Measurements from ENCODE around the gene ACOX1. TPM values are rescaled to one million over a fixed set of nuclear protein-coding genes. Genes with fewer than 3 reads are reported as not detected.
A peak's percentile ranks its signal among the peaks of the same experiment; 100 is the strongest.

The ACOX1 gene
- total and polyA plus RNA-seq, 2 of the 13 experiments (the other 11 are each of a cell fraction or from before 2014, with no cell fraction given), result 86.4 to 120 TPM

GRCh38 chr17:75978938-75979704 lies at the start of gene ACOX1, which contains the start of gene TEN1 (continued):
- TF ChIP-seq PRMT3 (CRISPR knock-in tag; IDR thresholded peaks at IDR 0.05; ENCODE audit: borderline replicate concordance, low read depth) (no peak), MEIS2 (CRISPR knock-in tag; IDR thresholded peaks at IDR 0.05) (peak; percentile 89), ZSCAN29 (CRISPR knock-in tag; conservative IDR thresholded peaks at IDR 0.05) (peak; percentile 87), ZNF33A (CRISPR knock-in tag; IDR thresholded peaks at IDR 0.05; ENCODE audit: borderline replicate concordance) (peak; percentile 96; the same call in 1 of the 2 replicates), BCLAF1 (IDR thresholded peaks at IDR 0.05) (no peak), NKX3-1 (CRISPR knock-in tag; IDR thresholded peaks at IDR 0.05) (peak; percentile 67; the same call in 1 of the 2 replicates), RFXANK (CRISPR knock-in tag; IDR thresholded peaks at IDR 0.05) (peak; percentile 88), AGO1 (IDR thresholded peaks at IDR 0.05; ENCODE audit: low read depth, low read length, poor library complexity, severe bottlenecking) (peak; percentile 80), RARG (CRISPR knock-in tag; IDR thresholded peaks at IDR 0.05; ENCODE audit: low read depth) (no peak; the same call in 1 of the 2 replicates), GPBP1L1 (CRISPR knock-in tag; IDR thresholded peaks at IDR 0.05) (no peak), NFYB (CRISPR knock-in tag; IDR thresholded peaks at IDR 0.05) (peak; percentile 79), AGO2 (optimal IDR thresholded peaks at IDR 0.05; ENCODE audit: low read depth, low read length) (peak; percentile 83), ZNF468 (CRISPR knock-in tag; IDR thresholded peaks at IDR 0.05) (no peak), ZNF570 (CRISPR knock-in tag; IDR thresholded peaks at IDR 0.05; ENCODE audit: borderline replicate concordance) (no peak; the same call in 1 of the 2 replicates), PHF8 (CRISPR knock-in tag; IDR thresholded peaks at IDR 0.05) (peak; percentile 82), TGIF2 (CRISPR knock-in tag; IDR thresholded peaks at IDR 0.05) (peak; percentile 64), ZBTB38 (CRISPR knock-in tag; IDR thresholded peaks at IDR 0.05) (no peak; the same call in 1 of the 2 replicates), HMGA1 (CRISPR knock-in tag; conservative IDR thresholded peaks at IDR 0.05) (no peak), ZNF577 (CRISPR knock-in tag; IDR thresholded peaks at IDR 0.05; ENCODE audit: borderline replicate concordance, low read depth) (no peak), GATA4 (IDR thresholded peaks at IDR 0.05; ENCODE audit: borderline replicate concordance, low read depth) (peak; percentile 55), ZNF782 (CRISPR knock-in tag; IDR thresholded peaks at IDR 0.05; ENCODE audit: borderline replicate concordance) (peak; percentile 92; the same call in 1 of the 2 replicates)
- TF ChIP-seq, protein P1, sequence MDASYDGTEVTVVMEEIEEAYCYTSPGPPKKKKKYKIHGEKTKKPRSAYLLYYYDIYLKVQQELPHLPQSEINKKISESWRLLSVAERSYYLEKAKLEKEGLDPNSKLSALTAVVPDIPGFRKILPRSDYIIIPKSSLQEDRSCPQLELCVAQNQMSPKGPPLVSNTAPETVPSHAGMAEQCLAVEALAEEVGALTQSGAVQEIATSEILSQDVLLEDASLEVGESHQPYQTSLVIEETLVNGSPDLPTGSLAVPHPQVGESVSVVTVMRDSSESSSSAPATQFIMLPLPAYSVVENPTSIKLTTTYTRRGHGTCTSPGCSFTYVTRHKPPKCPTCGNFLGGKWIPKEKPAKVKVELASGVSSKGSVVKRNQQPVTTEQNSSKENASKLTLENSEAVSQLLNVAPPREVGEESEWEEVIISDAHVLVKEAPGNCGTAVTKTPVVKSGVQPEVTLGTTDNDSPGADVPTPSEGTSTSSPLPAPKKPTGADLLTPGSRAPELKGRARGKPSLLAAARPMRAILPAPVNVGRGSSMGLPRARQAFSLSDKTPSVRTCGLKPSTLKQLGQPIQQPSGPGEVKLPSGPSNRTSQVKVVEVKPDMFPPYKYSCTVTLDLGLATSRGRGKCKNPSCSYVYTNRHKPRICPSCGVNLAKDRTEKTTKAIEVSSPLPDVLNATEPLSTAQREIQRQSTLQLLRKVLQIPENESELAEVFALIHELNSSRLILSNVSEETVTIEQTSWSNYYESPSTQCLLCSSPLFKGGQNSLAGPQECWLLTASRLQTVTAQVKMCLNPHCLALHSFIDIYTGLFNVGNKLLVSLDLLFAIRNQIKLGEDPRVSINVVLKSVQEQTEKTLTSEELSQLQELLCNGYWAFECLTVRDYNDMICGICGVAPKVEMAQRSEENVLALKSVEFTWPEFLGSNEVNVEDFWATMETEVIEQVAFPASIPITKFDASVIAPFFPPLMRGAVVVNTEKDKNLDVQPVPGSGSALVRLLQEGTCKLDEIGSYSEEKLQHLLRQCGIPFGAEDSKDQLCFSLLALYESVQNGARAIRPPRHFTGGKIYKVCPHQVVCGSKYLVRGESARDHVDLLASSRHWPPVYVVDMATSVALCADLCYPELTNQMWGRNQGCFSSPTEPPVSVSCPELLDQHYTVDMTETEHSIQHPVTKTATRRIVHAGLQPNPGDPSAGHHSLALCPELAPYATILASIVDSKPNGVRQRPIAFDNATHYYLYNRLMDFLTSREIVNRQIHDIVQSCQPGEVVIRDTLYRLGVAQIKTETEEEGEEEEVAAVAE (CRISPR knock-in tag; IDR thresholded peaks at IDR 0.05; ENCODE audit: borderline replicate concordance), result no peak; the same call in 1 of the 2 replicates
